HEK293 (cell line): ENCODE results near the gene CAP2.

Source experiments
- YY1 ChIP-seq: fragments of 450-650 bp; formaldehyde crosslinking; IDR thresholded peaks from 2 replicates; pipeline ENCODE4 v1.5.1; 2018; ENCODE audit warnings: missing biosample characterization, missing genetic modification characterization
- ZBTB1 ChIP-seq: fragments of 450-650 bp; formaldehyde crosslinking; IDR thresholded peaks from 2 replicates; pipeline ENCODE4 v1.5.1; 2016; ENCODE audit warnings: missing biosample characterization, missing genetic modification characterization
- ZNF24 ChIP-seq: fragments of 450-650 bp; formaldehyde crosslinking; IDR thresholded peaks from 2 replicates; pipeline ENCODE4 v1.5.1; 2016; ENCODE audit warnings: missing biosample characterization, missing genetic modification characterization
- ZNF302 ChIP-seq: fragments of 450-650 bp; formaldehyde crosslinking; IDR thresholded peaks from 2 replicates; pipeline ENCODE4 v1.5.1; 2016; ENCODE audit warnings: missing biosample characterization, missing genetic modification characterization, low read depth
- ZNF48 ChIP-seq: fragments of 450-650 bp; formaldehyde crosslinking; IDR thresholded peaks from 2 replicates; pipeline ENCODE4 v1.5.1; 2016; ENCODE audit warnings: missing biosample characterization, missing genetic modification characterization
- TF ChIP-seq, protein P1 (sequence below): fragments of 450-650 bp; formaldehyde crosslinking; IDR thresholded peaks from 2 replicates; pipeline ENCODE4; 2016; ENCODE audit warnings: missing biosample characterization, missing genetic modification characterization
- TF ChIP-seq, protein P2 (sequence below): fragments of 450-650 bp; formaldehyde crosslinking; IDR thresholded peaks from 2 replicates; pipeline ENCODE4 v1.5.1; 2017; ENCODE audit warnings: missing biosample characterization, mild to moderate bottlenecking, missing genetic modification characterization, moderate library complexity
- TF ChIP-seq, protein P3 (sequence below): fragments of 450-650 bp; formaldehyde crosslinking; IDR thresholded peaks from 2 replicates; pipeline ENCODE4 v1.5.1; 2016; ENCODE audit warnings: missing biosample characterization, missing genetic modification characterization
- TF ChIP-seq, protein P4 (sequence below): IDR thresholded peaks from 2 replicates; pipeline ENCODE4 v1.6.1; 2011; ENCODE audit warnings: mild to moderate bottlenecking, low read depth, low read length, borderline replicate concordance

DNA sequence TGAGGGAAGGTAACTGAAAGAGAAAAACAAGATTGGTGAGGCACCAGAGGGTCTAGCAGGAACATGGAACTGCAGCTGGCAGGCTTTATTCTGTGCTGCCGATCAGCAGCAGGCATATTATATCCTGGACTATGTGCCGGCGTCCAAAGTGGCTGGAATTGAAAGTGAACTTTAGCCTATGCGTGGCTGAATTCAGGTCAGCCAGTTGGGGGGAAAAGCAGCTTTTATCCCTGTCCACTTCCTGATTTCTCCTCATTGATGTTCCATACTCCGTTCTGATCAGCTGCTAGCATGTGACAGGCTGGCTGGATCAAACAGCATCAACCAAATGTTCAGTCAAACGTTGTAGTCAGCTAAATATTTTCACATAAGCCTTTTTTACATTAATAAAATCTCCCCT lies 99.0 kb downstream of the CAP2 start:
- TF ChIP-seq, protein P1, sequence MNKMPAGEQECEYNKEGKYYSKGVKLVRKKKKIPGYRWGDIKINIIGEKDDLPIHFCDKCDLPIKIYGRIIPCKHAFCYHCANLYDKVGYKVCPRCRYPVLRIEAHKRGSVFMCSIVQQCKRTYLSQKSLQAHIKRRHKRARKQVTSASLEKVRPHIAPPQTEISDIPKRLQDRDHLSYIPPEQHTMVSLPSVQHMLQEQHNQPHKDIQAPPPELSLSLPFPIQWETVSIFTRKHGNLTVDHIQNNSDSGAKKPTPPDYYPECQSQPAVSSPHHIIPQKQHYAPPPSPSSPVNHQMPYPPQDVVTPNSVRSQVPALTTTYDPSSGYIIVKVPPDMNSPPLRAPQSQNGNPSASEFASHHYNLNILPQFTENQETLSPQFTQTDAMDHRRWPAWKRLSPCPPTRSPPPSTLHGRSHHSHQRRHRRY (tag by site-specific recombination): no peak
- TF ChIP-seq, protein P2, sequence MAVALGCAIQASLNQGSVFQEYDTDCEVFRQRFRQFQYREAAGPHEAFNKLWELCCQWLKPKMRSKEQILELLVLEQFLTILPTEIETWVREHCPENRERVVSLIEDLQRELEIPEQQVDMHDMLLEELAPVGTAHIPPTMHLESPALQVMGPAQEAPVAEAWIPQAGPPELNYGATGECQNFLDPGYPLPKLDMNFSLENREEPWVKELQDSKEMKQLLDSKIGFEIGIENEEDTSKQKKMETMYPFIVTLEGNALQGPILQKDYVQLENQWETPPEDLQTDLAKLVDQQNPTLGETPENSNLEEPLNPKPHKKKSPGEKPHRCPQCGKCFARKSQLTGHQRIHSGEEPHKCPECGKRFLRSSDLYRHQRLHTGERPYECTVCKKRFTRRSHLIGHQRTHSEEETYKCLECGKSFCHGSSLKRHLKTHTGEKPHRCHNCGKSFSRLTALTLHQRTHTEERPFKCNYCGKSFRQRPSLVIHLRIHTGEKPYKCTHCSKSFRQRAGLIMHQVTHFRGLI (tag by site-specific recombination): no peak
- TF ChIP-seq ZNF302 (tag by site-specific recombination): no peak
- TF ChIP-seq, protein P3, sequence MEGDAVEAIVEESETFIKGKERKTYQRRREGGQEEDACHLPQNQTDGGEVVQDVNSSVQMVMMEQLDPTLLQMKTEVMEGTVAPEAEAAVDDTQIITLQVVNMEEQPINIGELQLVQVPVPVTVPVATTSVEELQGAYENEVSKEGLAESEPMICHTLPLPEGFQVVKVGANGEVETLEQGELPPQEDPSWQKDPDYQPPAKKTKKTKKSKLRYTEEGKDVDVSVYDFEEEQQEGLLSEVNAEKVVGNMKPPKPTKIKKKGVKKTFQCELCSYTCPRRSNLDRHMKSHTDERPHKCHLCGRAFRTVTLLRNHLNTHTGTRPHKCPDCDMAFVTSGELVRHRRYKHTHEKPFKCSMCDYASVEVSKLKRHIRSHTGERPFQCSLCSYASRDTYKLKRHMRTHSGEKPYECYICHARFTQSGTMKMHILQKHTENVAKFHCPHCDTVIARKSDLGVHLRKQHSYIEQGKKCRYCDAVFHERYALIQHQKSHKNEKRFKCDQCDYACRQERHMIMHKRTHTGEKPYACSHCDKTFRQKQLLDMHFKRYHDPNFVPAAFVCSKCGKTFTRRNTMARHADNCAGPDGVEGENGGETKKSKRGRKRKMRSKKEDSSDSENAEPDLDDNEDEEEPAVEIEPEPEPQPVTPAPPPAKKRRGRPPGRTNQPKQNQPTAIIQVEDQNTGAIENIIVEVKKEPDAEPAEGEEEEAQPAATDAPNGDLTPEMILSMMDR: no peak
- TF ChIP-seq ZNF48 (tag by site-specific recombination): no peak
- TF ChIP-seq ZNF24 (tag by site-specific recombination): no peak
- TF ChIP-seq, protein P4, sequence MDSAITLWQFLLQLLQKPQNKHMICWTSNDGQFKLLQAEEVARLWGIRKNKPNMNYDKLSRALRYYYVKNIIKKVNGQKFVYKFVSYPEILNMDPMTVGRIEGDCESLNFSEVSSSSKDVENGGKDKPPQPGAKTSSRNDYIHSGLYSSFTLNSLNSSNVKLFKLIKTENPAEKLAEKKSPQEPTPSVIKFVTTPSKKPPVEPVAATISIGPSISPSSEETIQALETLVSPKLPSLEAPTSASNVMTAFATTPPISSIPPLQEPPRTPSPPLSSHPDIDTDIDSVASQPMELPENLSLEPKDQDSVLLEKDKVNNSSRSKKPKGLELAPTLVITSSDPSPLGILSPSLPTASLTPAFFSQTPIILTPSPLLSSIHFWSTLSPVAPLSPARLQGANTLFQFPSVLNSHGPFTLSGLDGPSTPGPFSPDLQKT: no peak
- no peak for TF ChIP-seq ZBTB1 (tag by site-specific recombination)
- TF ChIP-seq YY1 (tag by site-specific recombination): no peak
